HG02884 (cell line): ENCODE results near the gene MLC1.
"Not testable (repeated sequence)": the region's sequence is repeated elsewhere in the genome, so short reads cannot be mapped to it uniquely, and the experiment has no call there.

Experiments
- ATAC-seq: cut with Tn5 transposase; IDR thresholded peaks from one replicate; pipeline ENCODE4 v1.9.1; 2021; ENCODE audit warnings: mild to moderate bottlenecking, moderate library complexity; ENCODE audit not compliant: unreplicated experiment

Gene MLC1

GRCh38 chr22:50104141-50104544 lies 18.9 kb upstream of the MLC1 start:
- no peak for ATAC-seq

GRCh38 chr22:50102946-50103345 lies 17.7 kb upstream of the MLC1 start:
- no peak for ATAC-seq

GRCh38 chr22:50101870-50102565 lies 16.8 kb upstream of the MLC1 start:
- no peak for ATAC-seq

GRCh38 chr22:50098052-50098451 lies 12.8 kb upstream of the MLC1 start:
- no peak for ATAC-seq

- ATAC-seq: no peak
Measured at GRCh38 chr22:50092342-50092741, 7.1 kb upstream of the MLC1 start.

GRCh38 chr22:50091092-50091768 lies 6.0 kb upstream of the MLC1 start:
- no peak for ATAC-seq

- ATAC-seq: no peak
Measured at GRCh38 chr22:50090412-50090714, 5.1 kb upstream of the MLC1 start.

GRCh38 chr22:50089682-50090411 lies 4.6 kb upstream of the MLC1 start, which contains the start of gene MOV10L1:
MOV10L1 (plus strand) TSS chr22:50090006; CDS start chr22:50090089, 83 bp downstream.
- no peak for ATAC-seq

GRCh38 chr22:50089231-50089630 lies 4.0 kb upstream of the MLC1 start:
- ATAC-seq: no peak

- ATAC-seq: no peak
Measured at GRCh38 chr22:50088096-50088495, 2.9 kb upstream of the MLC1 start.

GRCh38 chr22:50087646-50088045 lies 2.4 kb upstream of the MLC1 start:
- no peak for ATAC-seq

GRCh38 chr22:50086975-50087374 lies 1.7 kb upstream of the MLC1 start:
- ATAC-seq: not testable (repeated sequence)

GRCh38 chr22:50086526-50086925 lies 1.3 kb upstream of the MLC1 start:
- ATAC-seq: no peak

GRCh38 chr22:50084614-50085021 lies 608 bp downstream of the MLC1 start:
- no peak for ATAC-seq

- ATAC-seq: no peak
Measured at GRCh38 chr22:50084080-50084477, 1.1 kb downstream of the MLC1 start.

GRCh38 chr22:50083462-50084079 lies 1.7 kb downstream of the MLC1 start:
- ATAC-seq: no peak

GRCh38 chr22:50082961-50083461 lies 2.2 kb downstream of the MLC1 start:
- ATAC-seq: no peak

GRCh38 chr22:50082197-50082715 lies 3.0 kb downstream of the MLC1 start:
- ATAC-seq: no peak

- no peak for ATAC-seq
Measured at GRCh38 chr22:50081426-50082196, 3.6 kb downstream of the MLC1 start.

GRCh38 chr22:50080077-50080465 lies 5.2 kb downstream of the MLC1 start:
- ATAC-seq: no peak
